ENCODE measurements around the gene SGTA. TPM values are rescaled to one million over a fixed set of nuclear protein-coding genes. Genes with fewer than 3 reads are reported as not detected.
"Not testable (repeated sequence)": the region's sequence is repeated elsewhere in the genome, so short reads cannot be mapped to it uniquely, and the experiment has no call there.

The SGTA gene
- total RNA-seq, 1 experiment from 2014 or later = 103 TPM

- no peak for DNase-seq
- Histone ChIP-seq H3K36me3 (replicated peaks; ENCODE audit: control insufficient read depth, insufficient read depth, low read length) (no peaks in the 10 kb centered on the region), H3K27me3 (ENCODE audit: control insufficient read depth, insufficient read depth, low read length) (peaks cover 11% of the 10 kb centered on the region), H3K4me3 (ENCODE audit: insufficient read depth, low read depth, low read length) (no peak overlapping the region)
Measured at GRCh38 chr19:2717638-2718541, 65.2 kb downstream of the SGTA start.

- Histone ChIP-seq H3K27me3 (ENCODE audit: control insufficient read depth, insufficient read depth, low read length) (peaks cover 4% of the 10 kb centered on the region), H3K36me3 (replicated peaks; ENCODE audit: control insufficient read depth, insufficient read depth, low read length) (no peaks in the 10 kb centered on the region), H3K4me3 (ENCODE audit: insufficient read depth, low read depth, low read length) (no peak overlapping the region)
- DNase-seq = no peak
Measured at GRCh38 chr19:2716722-2717637, 66.1 kb downstream of the SGTA start.

DNA sequence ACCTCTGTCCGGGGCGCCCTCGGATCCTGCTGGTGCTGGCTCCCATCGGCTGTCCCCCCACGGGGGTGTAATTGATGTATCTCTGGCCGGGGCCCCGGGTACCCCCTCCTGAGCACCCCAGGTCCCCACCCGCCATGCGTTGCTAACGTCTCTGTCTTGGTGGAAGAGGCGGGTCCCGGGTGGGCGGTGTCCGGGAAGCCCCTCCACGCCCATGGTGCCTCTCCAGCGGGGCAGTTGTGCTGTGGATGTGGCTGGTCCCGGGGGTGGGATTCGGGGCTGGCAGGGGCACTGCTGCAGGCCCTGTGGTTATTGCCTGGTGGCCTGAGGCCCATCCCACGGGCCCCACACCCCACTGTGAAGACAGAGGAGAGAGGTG is 66.8 kb downstream of the SGTA start:
- Histone ChIP-seq H3K4me3 (ENCODE audit: insufficient read depth, low read depth, low read length) (no peak overlapping the region), H3K27me3 (ENCODE audit: control insufficient read depth, insufficient read depth, low read length) (no peaks in the 10 kb centered on the region), H3K36me3 (replicated peaks; ENCODE audit: control insufficient read depth, insufficient read depth, low read length) (no peaks in the 10 kb centered on the region)
- no peak for DNase-seq

DNA sequence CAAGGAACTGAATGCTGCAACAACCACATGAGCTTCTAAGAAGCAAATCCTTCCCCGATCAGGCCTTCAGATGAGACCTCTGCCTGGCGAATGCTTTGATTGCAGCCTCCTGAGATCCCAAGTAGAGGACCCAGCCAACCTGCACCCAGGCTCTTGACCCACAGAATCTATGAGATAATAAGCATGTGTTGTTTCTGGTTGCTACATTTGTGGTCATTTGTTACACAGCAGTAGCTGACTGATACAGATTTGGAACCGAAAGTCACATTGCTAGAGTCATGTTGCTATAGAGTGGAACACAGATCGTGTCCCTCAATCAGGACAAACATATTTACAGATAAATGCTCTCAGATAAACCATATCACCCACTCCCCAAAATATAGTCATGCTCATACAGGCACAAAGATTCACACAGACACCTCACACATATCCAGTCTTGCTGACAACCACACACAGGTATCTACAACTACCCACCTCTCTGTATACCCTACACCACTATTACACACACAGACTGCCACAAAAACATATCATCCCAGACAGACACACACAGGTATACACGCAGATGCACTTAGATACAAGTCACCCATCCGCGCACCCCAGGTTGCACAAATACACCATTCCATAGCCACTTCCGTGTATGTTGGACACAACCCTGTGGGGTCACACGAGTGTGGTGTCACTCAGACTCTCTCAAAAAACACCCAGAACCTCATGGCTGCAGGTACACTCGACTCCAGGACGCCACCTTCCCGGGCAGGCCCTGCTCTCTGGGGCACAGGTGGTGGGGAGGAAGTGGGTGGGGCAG is 67.4 kb downstream of the SGTA start:
- no peak overlapping the region for H3K4me3 ChIP-seq (ENCODE audit: insufficient read depth, low read depth, low read length)

DNA sequence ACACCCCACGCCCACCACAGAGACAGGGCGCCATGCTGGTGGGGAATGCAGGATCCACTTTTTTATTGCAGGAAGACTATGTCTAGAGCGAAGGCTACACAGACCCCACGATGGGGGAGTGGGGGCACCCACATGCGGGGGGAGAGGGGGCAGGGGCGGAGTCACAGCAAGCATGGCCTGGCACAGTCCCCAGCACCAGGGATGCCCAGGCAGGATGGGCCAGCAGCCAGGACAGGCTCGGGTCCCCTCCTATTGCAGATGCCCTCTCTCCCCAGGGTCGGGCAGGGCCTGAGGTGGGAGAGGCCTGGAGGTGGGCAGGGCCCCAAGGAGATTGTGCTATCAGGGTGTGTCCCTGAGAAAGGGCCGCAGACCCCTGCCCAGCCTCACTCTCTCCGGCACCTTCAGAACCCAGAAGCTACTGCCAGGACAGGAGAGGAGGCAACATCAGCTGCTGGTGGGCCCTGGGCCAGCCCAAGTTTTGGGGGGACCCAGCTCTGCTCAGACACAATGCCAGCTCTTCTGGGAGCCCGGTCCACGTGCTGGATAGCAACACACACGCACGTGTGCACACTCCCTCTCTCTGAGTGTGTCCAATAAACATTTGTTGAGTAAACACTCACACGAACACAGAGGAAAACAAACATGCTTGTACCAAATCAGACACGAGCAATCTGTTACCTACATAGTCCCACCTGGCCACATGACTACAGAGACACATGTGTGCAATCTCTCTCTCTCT is 68.4 kb downstream of the SGTA start:
- Histone ChIP-seq H3K4me3 (ENCODE audit: insufficient read depth, low read depth, low read length) (no peak overlapping the region), H3K36me3 (replicated peaks; ENCODE audit: control insufficient read depth, insufficient read depth, low read length) (no peaks in the 10 kb centered on the region), H3K27me3 (ENCODE audit: control insufficient read depth, insufficient read depth, low read length) (no peaks in the 10 kb centered on the region)
- DNase-seq = no peak

More for the DNA sequence above, 67.4 kb downstream of the SGTA start:
- no peak for DNase-seq
- no peaks in the 10 kb centered on the region for H3K27me3 ChIP-seq (ENCODE audit: control insufficient read depth, insufficient read depth, low read length)
- no peaks in the 10 kb centered on the region for H3K36me3 ChIP-seq (replicated peaks; ENCODE audit: control insufficient read depth, insufficient read depth, low read length)

DNA sequence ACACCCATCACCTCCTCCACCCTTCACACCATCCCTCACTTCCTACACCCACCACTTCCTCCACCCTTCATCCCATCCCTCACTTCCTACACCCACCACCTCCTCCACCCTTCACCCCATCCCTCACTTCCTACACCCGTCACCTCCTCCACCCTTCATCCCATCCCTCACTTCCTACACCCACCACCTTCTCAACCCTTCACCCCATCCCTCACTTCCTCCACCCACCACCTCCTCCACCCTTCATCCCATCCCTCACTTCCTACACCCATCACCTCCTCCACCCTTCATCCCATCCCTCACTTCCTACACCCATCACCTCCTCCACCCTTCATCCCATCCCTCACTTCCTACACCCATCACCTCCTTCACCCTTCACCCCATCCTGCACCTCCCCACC is 69.0 kb downstream of the SGTA start:
- not testable (repeated sequence) for DNase-seq; H3K36me3 ChIP-seq (replicated peaks; ENCODE audit: control insufficient read depth, insufficient read depth, low read length); H3K4me3 ChIP-seq (ENCODE audit: insufficient read depth, low read depth, low read length); H3K27me3 ChIP-seq (ENCODE audit: control insufficient read depth, insufficient read depth, low read length)

DNA sequence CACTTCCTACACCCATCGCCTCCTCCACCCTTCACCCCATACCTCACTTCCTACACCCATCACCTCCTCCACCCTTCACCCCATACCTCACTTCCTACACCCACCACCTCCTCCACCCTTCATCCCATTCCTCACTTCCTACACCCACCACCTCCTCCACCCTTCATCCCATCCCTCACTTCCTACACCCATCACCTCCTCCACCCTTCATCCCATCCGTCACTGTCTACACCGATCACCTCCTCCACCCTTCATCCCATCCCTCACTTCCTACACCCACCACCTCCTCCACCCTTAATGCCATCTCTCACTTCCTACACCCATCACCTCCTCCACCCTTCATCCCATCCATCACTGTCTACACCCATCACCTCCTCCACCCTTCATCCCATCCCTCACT is 69.9 kb downstream of the SGTA start:
- not testable (repeated sequence) for H3K4me3 ChIP-seq (ENCODE audit: insufficient read depth, low read depth, low read length); DNase-seq; H3K36me3 ChIP-seq (replicated peaks; ENCODE audit: control insufficient read depth, insufficient read depth, low read length); H3K27me3 ChIP-seq (ENCODE audit: control insufficient read depth, insufficient read depth, low read length)

- no peak for DNase-seq
- H3K36me3 ChIP-seq (replicated peaks; ENCODE audit: control insufficient read depth, insufficient read depth, low read length) = no peaks in the 10 kb centered on the region
- no peak overlapping the region for H3K4me3 ChIP-seq (ENCODE audit: insufficient read depth, low read depth, low read length)
- no peaks in the 10 kb centered on the region for H3K27me3 ChIP-seq (ENCODE audit: control insufficient read depth, insufficient read depth, low read length)
Measured at GRCh38 chr19:2711875-2712205, 71.2 kb downstream of the SGTA start.

DNA sequence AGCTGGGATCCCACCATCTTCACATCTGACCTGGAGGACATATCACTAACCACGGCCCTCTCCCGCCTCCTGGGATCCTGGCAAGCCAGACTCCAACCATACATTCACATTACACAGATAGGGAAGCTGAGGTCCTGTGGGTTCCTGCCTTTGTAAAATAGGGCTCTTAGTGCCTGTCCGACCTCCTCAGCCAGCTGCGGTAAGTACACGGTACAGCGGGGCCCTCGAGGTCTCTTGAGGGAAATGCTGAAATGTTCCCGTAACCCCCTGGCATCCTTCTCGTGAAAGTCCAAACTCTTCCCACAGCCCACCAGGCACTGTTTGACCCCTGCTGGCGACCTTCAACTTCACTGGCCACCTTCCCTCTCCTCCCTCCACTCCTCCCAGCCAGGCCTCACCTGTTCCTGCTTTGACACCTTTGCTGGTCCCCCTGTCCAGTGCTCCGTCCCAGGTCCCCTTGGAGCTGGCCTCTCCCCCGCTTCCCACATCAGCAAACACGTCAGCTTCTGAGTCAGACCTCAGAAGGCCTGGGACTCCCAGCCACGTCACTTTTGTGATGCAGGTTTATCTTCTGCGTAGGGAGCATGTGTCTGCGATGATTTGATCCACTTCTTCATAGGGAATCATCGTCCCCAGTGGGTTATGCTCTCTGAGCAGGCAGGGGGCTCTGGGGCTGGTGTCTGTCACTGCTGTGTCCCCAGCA is 71.8 kb downstream of the SGTA start:
- Histone ChIP-seq H3K36me3 (replicated peaks; ENCODE audit: control insufficient read depth, insufficient read depth, low read length) (no peaks in the 10 kb centered on the region), H3K4me3 (ENCODE audit: insufficient read depth, low read depth, low read length) (no peak overlapping the region), H3K27me3 (ENCODE audit: control insufficient read depth, insufficient read depth, low read length) (no peaks in the 10 kb centered on the region)
- no peak for DNase-seq

DNA sequence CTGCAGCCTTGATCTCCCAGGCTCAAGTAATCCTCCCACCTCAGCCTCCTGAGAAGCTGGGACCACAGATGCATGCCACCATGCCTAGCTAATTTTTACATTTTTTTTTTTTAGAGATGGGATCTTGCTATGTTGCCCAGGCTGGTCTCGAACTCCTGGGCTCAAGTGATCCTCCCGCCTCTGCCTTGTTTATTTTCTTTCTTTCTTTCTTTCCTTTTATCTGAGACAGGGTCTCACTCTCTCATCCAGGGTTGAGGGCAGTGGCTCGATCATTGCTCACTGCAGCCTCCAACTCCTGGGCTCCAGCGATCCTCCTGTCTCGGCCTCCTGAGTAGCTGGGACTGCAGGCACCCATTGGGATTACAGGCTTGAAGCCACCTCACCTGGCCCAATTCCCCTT is 76.8 kb downstream of the SGTA start:
- no peaks in the 10 kb centered on the region for H3K36me3 ChIP-seq (replicated peaks; ENCODE audit: control insufficient read depth, insufficient read depth, low read length)
- H3K27me3 ChIP-seq (ENCODE audit: control insufficient read depth, insufficient read depth, low read length) = peaks cover 8% of the 10 kb centered on the region
- H3K4me3 ChIP-seq (ENCODE audit: insufficient read depth, low read depth, low read length) = no peak overlapping the region
- DNase-seq = no peak

Other genes starting within 250 kb of the SGTA start
- 1.1 and 1.5 TPM in 2 replicates for gene GNG7, start 80.6 kb downstream of the SGTA start, total RNA-seq (2014; rRNA removed; shearing (Covaris generic))
- 8.2 and 12.2 TPM in 2 replicates for gene DIRAS1, start 61.9 kb downstream of the SGTA start, total RNA-seq (2014; rRNA removed; shearing (Covaris generic))
- gene SLC39A3, start 43.3 kb downstream of the SGTA start, total RNA-seq (2014; rRNA removed; shearing (Covaris generic)) = 42.5 and 45.8 TPM in 2 replicates
- gene THOP1, start 2.2 kb upstream of the SGTA start, total RNA-seq (2014; rRNA removed; shearing (Covaris generic)) = 206 and 287 TPM in 2 replicates
- gene ZNF554, start 36.6 kb upstream of the SGTA start, total RNA-seq (2014; rRNA removed; shearing (Covaris generic)) = 5.3 and 6.8 TPM in 2 replicates
- gene ZNF555, start 58.2 kb upstream of the SGTA start, total RNA-seq (2014; rRNA removed; shearing (Covaris generic)) = 1.9 and 2.0 TPM in 2 replicates
- gene ZNF556, start 84.1 kb upstream of the SGTA start, total RNA-seq (2014; rRNA removed; shearing (Covaris generic)) = under 0.01 TPM in 2 replicates
- 1.7 and 2.9 TPM in 2 replicates for gene ZNF57, start 117.7 kb upstream of the SGTA start, total RNA-seq (2014; rRNA removed; shearing (Covaris generic))
- 4.6 and 5.5 TPM in 2 replicates for gene ZNF77, start 161.7 kb upstream of the SGTA start, total RNA-seq (2014; rRNA removed; shearing (Covaris generic))
- gene TLE6, start 194.3 kb upstream of the SGTA start, total RNA-seq (2014; rRNA removed; shearing (Covaris generic)) = 10.4 and 14.2 TPM in 2 replicates
- gene TLE2, start 246.0 kb upstream of the SGTA start, total RNA-seq (2014; rRNA removed; shearing (Covaris generic)) = 9.6 and 18.7 TPM in 2 replicates

Measured in H7 (cell line).